Liver (tissue), 3 donors: ENCODE measurements around the gene LRRC27.

Source experiments
- CTCF ChIP-seq: fragments of 150-350 bp; IDR thresholded peaks from 2 replicates; pipeline ENCODE4 v1.5.1; 2017; ENCODE audit warnings: improper control_type of control experiment, low read depth, low read length; ENCODE audit not compliant: missing input control
- FOXA1 ChIP-seq: IDR thresholded peaks from 2 replicates; pipeline ENCODE4 v1.6.1; 2016; ENCODE audit warnings: antibody characterized with exemption
- GABPA ChIP-seq, 2 donors: IDR thresholded peaks in 1 of 2; conservative IDR thresholded peaks in 1 of 2; 2 replicates each; pipeline ENCODE4 v1.6.1; 2016; ENCODE audit warnings: antibody characterized with exemption in 2 of 2, mild to moderate bottlenecking in 1 of 2, moderate library complexity in 1 of 2
- JUND ChIP-seq, 2 donors: IDR thresholded peaks; 2 replicates each; pipeline ENCODE4 v1.6.1; 2016; ENCODE audit warnings: antibody characterized with exemption in 2 of 2
- MAX ChIP-seq: IDR thresholded peaks from 2 replicates; pipeline ENCODE4 v1.6.1; 2016; ENCODE audit warnings: antibody characterized with exemption
- RAD21 ChIP-seq, 2 donors: IDR thresholded peaks; 2 replicates each; pipeline ENCODE4 v1.6.1; 2016; ENCODE audit warnings: antibody characterized with exemption in 2 of 2, mild to moderate bottlenecking in 2 of 2
- REST ChIP-seq: IDR thresholded peaks from 2 replicates; pipeline ENCODE4 v1.6.1; 2016; ENCODE audit warnings: antibody characterized with exemption, mild to moderate bottlenecking
- TAF1 ChIP-seq: conservative IDR thresholded peaks from 2 replicates; pipeline ENCODE4 v1.6.1; 2016; ENCODE audit warnings: antibody characterized with exemption, mild to moderate bottlenecking
- YY1 ChIP-seq: IDR thresholded peaks from 2 replicates; pipeline ENCODE4 v1.6.1; 2016; ENCODE audit warnings: antibody characterized with exemption, mild to moderate bottlenecking
- donor health status: healthy.
- donor health status: healthy.

- no peak for TF ChIP-seq CTCF
- no peak for TF ChIP-seq JUND (IDR thresholded peaks at IDR 0.05)
- no peak for TF ChIP-seq YY1
- no peak for TF ChIP-seq RAD21 (IDR thresholded peaks at IDR 0.05)
- no peak for TF ChIP-seq REST
- TF ChIP-seq MAX, result no peak
- no peak for TF ChIP-seq TAF1
- no peak for TF ChIP-seq GABPA (IDR thresholded peaks at IDR 0.05 in 1 of 2, conservative IDR thresholded peaks at IDR 0.05 in 1 of 2)
- no peak for TF ChIP-seq FOXA1
Observed at GRCh38 chr10:132408823-132409666, 77.1 kb downstream of the LRRC27 start.
